ENCODE data around the gene CHD9.

CHD9 gene

GRCh38 chr16:53090591-53091411, 36.0 kb downstream of the CHD9 start:
- no peak for TF ChIP-seq CTCF (IDR thresholded peaks at IDR 0.05; ENCODE audit: borderline replicate concordance, insufficient read depth, low read depth, low read length)
- peak overlapping the region; percentile 3 for H3K4me3 ChIP-seq (ENCODE audit: low read depth, low read length)

- no peak for TF ChIP-seq CTCF (IDR thresholded peaks at IDR 0.05; ENCODE audit: borderline replicate concordance, insufficient read depth, low read depth, low read length)
- peak overlapping the region; percentile 3 for H3K4me3 ChIP-seq (ENCODE audit: low read depth, low read length)
Observed at GRCh38 chr16:53091466-53092211, 36.8 kb downstream of the CHD9 start.

GRCh38 chr16:53092284-53092683, 37.5 kb downstream of the CHD9 start:
- TF ChIP-seq CTCF (IDR thresholded peaks at IDR 0.05; ENCODE audit: borderline replicate concordance, insufficient read depth, low read depth, low read length), result no peak
- no peak overlapping the region for H3K4me3 ChIP-seq (ENCODE audit: low read depth, low read length)

- TF ChIP-seq CTCF (IDR thresholded peaks at IDR 0.05; ENCODE audit: borderline replicate concordance, insufficient read depth, low read depth, low read length), result no peak
- H3K4me3 ChIP-seq (ENCODE audit: low read depth, low read length), result no peak overlapping the region
Observed at GRCh38 chr16:53093162-53093744, 38.5 kb downstream of the CHD9 start.

GRCh38 chr16:53094013-53094630, 39.3 kb downstream of the CHD9 start:
- no peak overlapping the region for H3K4me3 ChIP-seq (ENCODE audit: low read depth, low read length)
- no peak for TF ChIP-seq CTCF (IDR thresholded peaks at IDR 0.05; ENCODE audit: borderline replicate concordance, insufficient read depth, low read depth, low read length)

GRCh38 chr16:53097190-53097589, 42.4 kb downstream of the CHD9 start:
- H3K4me3 ChIP-seq (ENCODE audit: low read depth, low read length), result no peak overlapping the region
- no peak for TF ChIP-seq CTCF (IDR thresholded peaks at IDR 0.05; ENCODE audit: borderline replicate concordance, insufficient read depth, low read depth, low read length)
